ENCODE measurements around the gene SREK1IP1.
"Not testable (repeated sequence)": the region's sequence is repeated elsewhere in the genome, so short reads cannot be mapped to it uniquely, and the experiment has no call there.

The SREK1IP1 gene

GRCh38 chr5:64700765-64701164 lies 67.7 kb downstream of the SREK1IP1 start:
- POLR2A ChIA-PET = no interaction called here
- TF ChIP-seq ZNF114 (tag by site-specific recombination; IDR thresholded peaks at IDR 0.05) (no peak), ZNF571 (tag by site-specific recombination; IDR thresholded peaks at IDR 0.05) (no peak)

GRCh38 chr5:64696414-64696813 lies 72.1 kb downstream of the SREK1IP1 start:
- POLR2A ChIA-PET; H3K27ac ChIP-seq (ENCODE audit: extremely low read depth, low read depth, low read length); CTCF ChIA-PET; H3K9me3 ChIP-seq (ENCODE audit: control insufficient read depth, insufficient read depth, low read depth, low read length); H3K4me1 ChIP-seq (ENCODE audit: control insufficient read depth, insufficient read depth, low read length); H3K36me3 ChIP-seq (ENCODE audit: control insufficient read depth in 2 of 2, insufficient read depth in 1 of 2, low read length in 2 of 2); H3K4me3 ChIP-seq (ENCODE audit: low read depth, low read length): not testable (repeated sequence)
- peak; percentile 59 for TF ChIP-seq SETDB1 (IDR thresholded peaks at IDR 0.05; ENCODE audit: insufficient read length, low read length)

More at GRCh38 chr5:64700765-64701164, 67.7 kb downstream of the SREK1IP1 start:
- no peak overlapping the region for H3K4me3 ChIP-seq (ENCODE audit: low read depth, low read length)
- peaks cover 3% of the 10 kb centered on the region; the same call in 1 of the 2 replicates for H3K4me1 ChIP-seq (ENCODE audit: control insufficient read depth, insufficient read depth, low read length)
- no peak overlapping the region for H3K27ac ChIP-seq (ENCODE audit: extremely low read depth, low read depth, low read length)
- no peaks in the 10 kb centered on the region for H3K9me3 ChIP-seq (ENCODE audit: control insufficient read depth, insufficient read depth, low read depth, low read length)
- H3K36me3 ChIP-seq (ENCODE audit: control insufficient read depth in 2 of 2, insufficient read depth in 1 of 2, low read length in 2 of 2) = no peaks in the 10 kb centered on the region
- CTCF ChIA-PET = interaction anchor here (0.7 kb wide), 1 partner anchor 8 kb away, joined by 3 read pairs; no protein-coding TSS in a partner anchor

- H3K4me3 ChIP-seq (ENCODE audit: low read depth, low read length) = no peak overlapping the region
- TF ChIP-seq ZNF280C (tag by site-specific recombination; IDR thresholded peaks at IDR 0.05) = no peak
- TF ChIP-seq ZNF202 (tag by site-specific recombination; IDR thresholded peaks at IDR 0.05; ENCODE audit: borderline replicate concordance) = no peak
- TF ChIP-seq ZNF626 (tag by site-specific recombination; IDR thresholded peaks at IDR 0.05) = no peak
- TF ChIP-seq SCRT2 (tag by site-specific recombination; IDR thresholded peaks at IDR 0.05) = no peak
- no peak for TF ChIP-seq ZNF571 (tag by site-specific recombination; IDR thresholded peaks at IDR 0.05)
- H3K36me3 ChIP-seq (ENCODE audit: control insufficient read depth in 2 of 2, insufficient read depth in 1 of 2, low read length in 2 of 2) = no peaks in the 10 kb centered on the region
- ChIA-PET CTCF (no interaction called here), POLR2A (no interaction called here)
- H3K4me1 ChIP-seq (ENCODE audit: control insufficient read depth, insufficient read depth, low read length) = 0 out of 2 replicates have a peak, but pooled peaks cover 3% of the 10 kb centered on the region
- no peaks in the 10 kb centered on the region for H3K9me3 ChIP-seq (ENCODE audit: control insufficient read depth, insufficient read depth, low read depth, low read length)
- no peak overlapping the region for H3K27ac ChIP-seq (ENCODE audit: extremely low read depth, low read depth, low read length)
These were observed 74.9 kb downstream of the SREK1IP1 start for GRCh38 chr5:64693636-64694035.

GRCh38 chr5:64691291-64691690 lies 77.2 kb downstream of the SREK1IP1 start:
- no peaks in the 10 kb centered on the region for H3K9me3 ChIP-seq (ENCODE audit: control insufficient read depth, insufficient read depth, low read depth, low read length)
- H3K4me1 ChIP-seq (ENCODE audit: control insufficient read depth, insufficient read depth, low read length) = 0 out of 2 replicates have a peak, but pooled peaks cover 3% of the 10 kb centered on the region
- POLR2A ChIA-PET = no interaction called here
- H3K36me3 ChIP-seq (ENCODE audit: control insufficient read depth in 2 of 2, insufficient read depth in 1 of 2, low read length in 2 of 2) = no peaks in the 10 kb centered on the region
- H3K4me3 ChIP-seq (ENCODE audit: low read depth, low read length) = no peak overlapping the region; the same call in 1 of the 2 replicates
- H3K27ac ChIP-seq (ENCODE audit: extremely low read depth, low read depth, low read length) = no peak overlapping the region
- CTCF ChIA-PET = no interaction called here
- no peak for TF ChIP-seq ZNF112 (tag by site-specific recombination; IDR thresholded peaks at IDR 0.05)
- TF ChIP-seq PRDM1 (tag by site-specific recombination; IDR thresholded peaks at IDR 0.05) = peak; percentile 21; the same call in 1 of the 2 replicates
- TF ChIP-seq ZSCAN4 (tag by site-specific recombination; IDR thresholded peaks at IDR 0.05) = peak; percentile 8
- TF ChIP-seq YY1 (tag by site-specific recombination; IDR thresholded peaks at IDR 0.05) = no peak
- no peak for TF ChIP-seq GFI1B (tag by site-specific recombination; IDR thresholded peaks at IDR 0.05)
- no peak for TF ChIP-seq ZBTB20 (tag by site-specific recombination; IDR thresholded peaks at IDR 0.05)
- no peak for TF ChIP-seq REST (tag by site-specific recombination; IDR thresholded peaks at IDR 0.05)
- no peak for TF ChIP-seq KLF7 (tag by site-specific recombination; IDR thresholded peaks at IDR 0.05; ENCODE audit: borderline replicate concordance)
- TF ChIP-seq ZNF449 (tag by site-specific recombination; IDR thresholded peaks at IDR 0.05) = no peak
- no peak for TF ChIP-seq ZNF184 (tag by site-specific recombination; IDR thresholded peaks at IDR 0.05)
- TF ChIP-seq ZNF596 (tag by site-specific recombination; IDR thresholded peaks at IDR 0.05) = no peak
- TF ChIP-seq ZBTB7A (tag by site-specific recombination; IDR thresholded peaks at IDR 0.05; ENCODE audit: low read depth) = no peak
